GM23248 (cell line): ENCODE results near the gene SNTG2. TPM values are rescaled to one million over a fixed set of nuclear protein-coding genes. Genes with fewer than 3 reads are reported as not detected.

ENCODE experiments used
- DNase-seq: peaks from one replicate; pipeline ENCODE4 v3.0.0-alpha.2; 2015
- H2AFZ ChIP-seq: fragments of 200-600 bp; sonication (generic); 2 replicates; pipeline ENCODE4 v1.6.1; 2016; ENCODE audit warnings: antibody characterized with exemption
- H3F3A ChIP-seq: fragments of 200-600 bp; sonication (generic); 2 replicates; pipeline ENCODE4 v1.6.1; 2016; ENCODE audit warnings: mild to moderate bottlenecking, antibody characterized with exemption, mixed run types; ENCODE audit not compliant: insufficient read depth
- H3K27ac ChIP-seq: fragments of 200-600 bp; sonication (generic); 2 replicates; pipeline ENCODE4 v1.5.1; 2016; ENCODE audit warnings: mild to moderate bottlenecking
- H3K27me3 ChIP-seq: fragments of 200-600 bp; sonication (generic); replicated peaks from 2 replicates; pipeline ENCODE4 v1.6.1; 2016; ENCODE audit warnings: mild to moderate bottlenecking; ENCODE audit not compliant: insufficient read depth
- H3K36me3 ChIP-seq: fragments of 200-600 bp; sonication (generic); 2 replicates; pipeline ENCODE4 v1.6.1; 2016; ENCODE audit warnings: low read depth, mild to moderate bottlenecking
- H3K4me1 ChIP-seq: fragments of 200-600 bp; sonication (generic); 2 replicates; pipeline ENCODE4 v1.6.1; 2016; ENCODE audit warnings: mild to moderate bottlenecking; ENCODE audit not compliant: insufficient read depth
- H3K4me2 ChIP-seq: fragments of 200-600 bp; sonication (generic); one replicate; pipeline ENCODE4 v1.6.1; 2016; ENCODE audit warnings: mild to moderate bottlenecking; ENCODE audit not compliant: unreplicated experiment
- H3K4me3 ChIP-seq: fragments of 200-600 bp; sonication (generic); 2 replicates; pipeline ENCODE4 v1.5.1; 2016; ENCODE audit warnings: mild to moderate bottlenecking
- H3K79me2 ChIP-seq: fragments of 200-600 bp; sonication (generic); 2 replicates; pipeline ENCODE4 v1.6.1; 2016; ENCODE audit warnings: mild to moderate bottlenecking; ENCODE audit not compliant: insufficient read depth
- H3K9ac ChIP-seq: fragments of 200-600 bp; sonication (generic); 2 replicates; pipeline ENCODE4 v1.6.1; 2016; ENCODE audit warnings: mild to moderate bottlenecking
- H3K9me2 ChIP-seq: fragments of 200-600 bp; sonication (generic); 2 replicates; pipeline ENCODE4 v1.6.1; 2016; ENCODE audit warnings: mixed run types, mild to moderate bottlenecking, moderate library complexity; ENCODE audit not compliant: insufficient read depth
- H3K9me3 ChIP-seq: fragments of 200-600 bp; sonication (generic); one replicate; pipeline ENCODE4 v1.6.1; 2017; ENCODE audit warnings: low read depth
- H4K20me1 ChIP-seq: fragments of 200-600 bp; sonication (generic); 2 replicates; pipeline ENCODE4 v1.6.0; 2016; ENCODE audit not compliant: insufficient read depth
- EZH2 ChIP-seq: fragments of 200-600 bp; sonication (generic); IDR thresholded peaks from 2 replicates; pipeline ENCODE4 v1.6.1; 2018; ENCODE audit warnings: antibody characterized with exemption, mild to moderate bottlenecking; ENCODE audit not compliant: insufficient read depth, poor library complexity, severe bottlenecking
- EZH2phosphoT487 ChIP-seq: fragments of 200-600 bp; sonication (generic); IDR thresholded peaks from 2 replicates; pipeline ENCODE4 v1.6.1; 2018; ENCODE audit warnings: antibody characterized with exemption, moderate library complexity, mild to moderate bottlenecking, low read depth; ENCODE audit not compliant: insufficient read depth
- WGBS, 2 experiments: methylation state at CpG; one replicate each; pipeline ENCODE4 v1.1.6; 2015 to 2017; ENCODE audit warnings: low lambda C conversion rate in 2 of 2, low coverage in 1 of 2; ENCODE audit errors: missing lambda C conversion rate in 2 of 2; 5-methylcytosine and 5-hydroxymethylcytosine counted together
- in situ Hi-C: fragments of 300-500 bp; cut with MboI; formaldehyde crosslinking; loops from 2 replicates; pipeline ENCODE4 v1.15.0; 2020
- polyA plus RNA-seq: library from polyadenylated mRNA; unstranded; fragments of >200 nt; fragmentation: Nextera tagmentation; extraction: Ambion mirVana; gene quantifications from 2 replicates; pipeline ENCODE4 v1.2.1, GENCODE V29; 2016
- total RNA-seq: library from RNA; depleted of rRNA; stranded (reverse); fragments of >200 nt; shearing (Covaris generic); gene quantifications from 2 replicates; pipeline ENCODE4 v1.2.3, GENCODE V29; 2014

The SNTG2 gene
- total and polyA plus RNA-seq, 2 experiments from 2014 or later: not detected

DNA sequence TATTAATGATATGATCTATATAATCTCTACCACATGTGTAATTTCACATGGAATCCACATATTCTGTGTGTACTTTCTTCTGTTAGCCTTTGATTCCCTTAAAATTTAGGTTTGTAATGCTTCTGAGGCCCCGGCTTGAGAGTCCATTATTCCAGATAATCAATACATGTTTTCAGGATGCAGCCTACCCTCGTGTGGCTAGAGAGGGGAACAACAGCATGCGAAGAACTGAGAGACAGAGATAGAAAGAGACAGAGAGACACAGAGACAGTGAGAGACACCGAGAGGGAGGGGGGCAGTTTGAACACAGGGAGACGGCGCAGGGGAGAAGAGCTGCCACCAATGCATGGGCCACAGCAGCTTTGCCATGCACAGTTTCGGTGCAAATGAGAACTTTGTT is 185.4 kb downstream of the SNTG2 start:
- no peaks in the 10 kb centered on the region for H3K4me1 ChIP-seq
- no peaks in the 10 kb centered on the region for H4K20me1 ChIP-seq
- no peaks in the 10 kb centered on the region for H3K36me3 ChIP-seq
- H3K27ac ChIP-seq: no peak overlapping the region
- H3K4me2 ChIP-seq: no peak overlapping the region
- no peak overlapping the region for H2AFZ ChIP-seq
- no peaks in the 10 kb centered on the region for H3K9me2 ChIP-seq
- in situ Hi-C loops: no loop called here
- H3K79me2 ChIP-seq: no peaks in the 10 kb centered on the region
- WGBS, 2 experiments: 35 to 38% methylated on average over 7 of the region's 7 CpGs
- H3K27me3 ChIP-seq: 0 out of 2 replicates have a peak, but pooled peaks cover 10% of the 10 kb centered on the region
- no peak overlapping the region for H3K9ac ChIP-seq
- peak; percentile 40 for DNase-seq
- TF ChIP-seq EZH2: no peak
- TF ChIP-seq EZH2phosphoT487: no peak
- H3F3A ChIP-seq: no peaks in the 10 kb centered on the region
- H3K4me3 ChIP-seq: no peak overlapping the region
- H3K9me3 ChIP-seq: no peaks in the 10 kb centered on the region

DNA sequence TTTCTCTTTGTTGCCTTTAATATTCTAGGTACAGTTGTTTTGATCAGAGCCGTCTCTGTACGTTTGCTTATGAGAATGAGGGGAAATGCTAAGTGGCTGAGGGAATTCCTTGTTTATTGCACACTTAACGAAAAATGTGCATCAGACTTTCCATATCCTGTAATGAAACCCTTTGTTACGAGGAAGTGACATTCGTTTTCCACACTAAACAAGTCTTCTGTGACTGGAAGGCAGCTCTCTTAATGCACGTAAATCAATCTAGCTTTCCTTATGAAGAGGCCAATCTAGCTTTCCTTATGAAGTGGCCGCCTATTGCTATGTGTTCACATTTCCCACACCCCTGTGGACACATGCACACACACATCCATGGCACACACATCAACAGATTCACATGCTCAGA is 186.2 kb downstream of the SNTG2 start:
- Histone ChIP-seq H3K4me1 (no peaks in the 10 kb centered on the region), H3K36me3 (no peaks in the 10 kb centered on the region), H3K9me2 (no peaks in the 10 kb centered on the region), H2AFZ (no peak overlapping the region), H3K9ac (no peak overlapping the region), H4K20me1 (no peaks in the 10 kb centered on the region), H3K27me3 (0 out of 2 replicates have a peak, but pooled peaks cover 10% of the 10 kb centered on the region), H3K27ac (no peak overlapping the region), H3K9me3 (no peaks in the 10 kb centered on the region), H3K4me2 (no peak overlapping the region), H3F3A (no peaks in the 10 kb centered on the region), H3K4me3 (no peak overlapping the region), H3K79me2 (no peaks in the 10 kb centered on the region)
- DNase-seq: peak; percentile 6
- TF ChIP-seq EZH2phosphoT487 (no peak), EZH2 (no peak)
- in situ Hi-C loops: no loop called here
- 14 to 22% methylated on average over 7 of the region's 7 CpGs for WGBS, 2 experiments

- DNase-seq: no peak
These were observed 186.6 kb downstream of the SNTG2 start for GRCh38 chr2:1137264-1137663.

DNA sequence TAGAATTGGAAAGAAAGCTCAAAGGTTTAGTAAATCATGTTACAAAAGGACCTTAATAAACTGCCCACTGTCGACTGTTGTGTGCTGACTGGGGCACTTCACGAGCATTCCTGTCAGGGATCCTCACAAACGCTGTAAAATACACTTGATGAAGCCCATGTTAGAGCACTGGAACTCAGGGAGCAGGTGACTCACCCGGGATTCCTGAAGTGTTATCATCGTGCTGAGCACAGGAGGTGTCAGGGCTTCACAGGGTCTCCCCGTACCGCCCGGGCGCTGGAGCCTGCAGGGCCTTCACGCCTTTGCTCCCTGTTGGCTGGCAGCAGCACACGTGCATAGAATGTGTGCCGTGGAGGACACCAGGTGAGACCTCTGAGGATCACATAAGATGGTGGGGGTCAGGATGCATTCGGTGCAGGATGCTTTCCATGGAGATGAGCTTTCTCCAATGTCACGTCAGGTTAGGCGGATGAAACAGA is 187.3 kb downstream of the SNTG2 start:
- Histone ChIP-seq H4K20me1 (no peaks in the 10 kb centered on the region), H3K9me3 (no peaks in the 10 kb centered on the region), H3K4me2 (no peak overlapping the region), H3K27ac (no peak overlapping the region), H3K79me2 (no peaks in the 10 kb centered on the region), H3K4me1 (no peaks in the 10 kb centered on the region), H3K9me2 (no peaks in the 10 kb centered on the region), H3K36me3 (no peaks in the 10 kb centered on the region), H3F3A (no peaks in the 10 kb centered on the region), H3K9ac (no peak overlapping the region), H2AFZ (no peak overlapping the region), H3K27me3 (0 out of 2 replicates have a peak, but pooled peaks cover 10% of the 10 kb centered on the region), H3K4me3 (no peak overlapping the region)
- WGBS, 2 experiments: 73 to 76% methylated on average over 15 of the region's 15 CpGs
- DNase-seq: no peak
- TF ChIP-seq EZH2phosphoT487 (no peak), EZH2 (no peak)
- in situ Hi-C loops: no loop called here

More at GRCh38 chr2:1137264-1137663, 186.6 kb downstream of the SNTG2 start:
- TF ChIP-seq EZH2: no peak
- TF ChIP-seq EZH2phosphoT487: no peak
- no peaks in the 10 kb centered on the region for H3K9me3 ChIP-seq
- H2AFZ ChIP-seq: no peak overlapping the region
- no peaks in the 10 kb centered on the region for H3K36me3 ChIP-seq
- WGBS, 2 experiments: 47 to 52% methylated on average over 7 of the region's 7 CpGs
- H3K27ac ChIP-seq: no peak overlapping the region
- no peaks in the 10 kb centered on the region for H3F3A ChIP-seq
- no peak overlapping the region for H3K4me3 ChIP-seq
- no peaks in the 10 kb centered on the region for H3K79me2 ChIP-seq
- in situ Hi-C loops: no loop called here
- H3K4me2 ChIP-seq: no peak overlapping the region
- no peaks in the 10 kb centered on the region for H4K20me1 ChIP-seq
- no peak overlapping the region for H3K9ac ChIP-seq
- H3K27me3 ChIP-seq: 0 out of 2 replicates have a peak, but pooled peaks cover 10% of the 10 kb centered on the region
- no peaks in the 10 kb centered on the region for H3K4me1 ChIP-seq
- no peaks in the 10 kb centered on the region for H3K9me2 ChIP-seq
